Measurements from ENCODE around the gene SNRPA. TPM values are rescaled to one million over a fixed set of nuclear protein-coding genes. Genes with fewer than 3 reads are reported as not detected.

The SNRPA gene
- total and polyA plus RNA-seq, 2 of the 13 experiments (the other 11 are each of a cell fraction or from before 2014, with no cell fraction given), result 59.6 to 162 TPM

DNA sequence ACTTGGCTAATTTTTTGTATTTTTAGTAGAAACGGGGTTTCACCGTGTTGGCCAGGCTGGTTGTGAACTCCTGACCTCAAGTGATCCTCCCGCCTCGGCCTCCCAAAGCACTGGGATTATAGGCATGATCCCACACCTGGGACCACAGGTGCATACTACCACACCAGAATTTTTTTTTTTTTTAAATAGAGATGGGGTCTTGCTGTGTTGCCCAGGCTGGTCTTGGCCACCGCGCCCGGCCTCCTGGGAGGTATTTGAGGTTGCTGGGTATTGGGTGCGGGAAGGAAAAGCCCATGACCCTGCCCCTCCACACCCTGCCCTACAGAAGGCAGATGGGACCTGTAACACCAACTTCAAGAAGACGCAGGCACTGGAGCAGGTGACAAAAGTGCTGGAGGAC is 14.3 kb upstream of the SNRPA start:
- no peaks in the 10 kb centered on the region for H4K20me1 ChIP-seq (ENCODE audit: insufficient read depth, low read length)
- ChIA-PET CTCF (ENCODE audit: low intra/inter-chr PET ratio, low total read pairs) (no interaction called here), POLR2A (interaction anchor here (1.2 kb wide), 1 partner anchor 14 kb away, joined by 3 read pairs; the partner anchor contains the start of gene ACTMAP)
- no peaks in the 10 kb centered on the region for H3K27me3 ChIP-seq (ENCODE audit: control insufficient read depth in 1 of 2, insufficient read depth in 2 of 2, low read length in 2 of 2)
- TF ChIP-seq RBAK (CRISPR knock-in tag; IDR thresholded peaks at IDR 0.05), result no peak
- TF ChIP-seq SATB2 (CRISPR knock-in tag; IDR thresholded peaks at IDR 0.05), result no peak
- no peak for TF ChIP-seq REPIN1 (CRISPR knock-in tag; IDR thresholded peaks at IDR 0.05; ENCODE audit: borderline replicate concordance, low read depth)
- TF ChIP-seq ZNF564 (CRISPR knock-in tag; IDR thresholded peaks at IDR 0.05), result no peak
- TF ChIP-seq ZNF10 (CRISPR knock-in tag; IDR thresholded peaks at IDR 0.05; ENCODE audit: borderline replicate concordance, low read depth), result no peak
- ATAC-seq, result no peak
- no peak overlapping the region for H3K4me3 ChIP-seq (replicated peaks in 1 of 3; ENCODE audit: insufficient read depth in 1 of 3, low read depth in 2 of 3, low read length in 3 of 3)
- H3K4me1 ChIP-seq (ENCODE audit: insufficient read depth, low read length), result peaks cover 19% of the 10 kb centered on the region
- in situ Hi-C loops (cut with HindIII; ENCODE audit: extremely low pct_ligation_motif_present, low pct_unique_long_range_greater_than_20kb) (no loop called here), intact Hi-C loops (cut with micrococcal nuclease; ENCODE audit: unreplicated experiment) (no loop called here)
- 87% methylated on average over 9 of the region's 9 CpGs for WGBS (ENCODE audit: low lambda C conversion rate)
- no peak overlapping the region for H3K9ac ChIP-seq (ENCODE audit: insufficient read depth, low read depth, low read length)
- H3K79me2 ChIP-seq (ENCODE audit: insufficient read depth, low read length), result no peaks in the 10 kb centered on the region
- no peak overlapping the region for H2AFZ ChIP-seq (ENCODE audit: low read length)
- H3K9me3 ChIP-seq (ENCODE audit: low read length), result no peaks in the 10 kb centered on the region
- BruUV-seq (replicated peaks), result no TSS peak
- no peak for DNase-seq (ENCODE audit: low spot score)
- FAIRE-seq, result no peak
- no peak overlapping the region for H3K4me2 ChIP-seq (ENCODE audit: low read depth, low read length)
- H3K36me3 ChIP-seq (replicated peaks in 1 of 2; ENCODE audit: control insufficient read depth in 1 of 2, insufficient read depth in 2 of 2, low read length in 2 of 2), result peaks cover 23 to 65% of the 10 kb centered on the region in 2 experiments
- no peak overlapping the region for H3K27ac ChIP-seq (ENCODE audit: extremely low read length, insufficient read depth, low read length)

DNA sequence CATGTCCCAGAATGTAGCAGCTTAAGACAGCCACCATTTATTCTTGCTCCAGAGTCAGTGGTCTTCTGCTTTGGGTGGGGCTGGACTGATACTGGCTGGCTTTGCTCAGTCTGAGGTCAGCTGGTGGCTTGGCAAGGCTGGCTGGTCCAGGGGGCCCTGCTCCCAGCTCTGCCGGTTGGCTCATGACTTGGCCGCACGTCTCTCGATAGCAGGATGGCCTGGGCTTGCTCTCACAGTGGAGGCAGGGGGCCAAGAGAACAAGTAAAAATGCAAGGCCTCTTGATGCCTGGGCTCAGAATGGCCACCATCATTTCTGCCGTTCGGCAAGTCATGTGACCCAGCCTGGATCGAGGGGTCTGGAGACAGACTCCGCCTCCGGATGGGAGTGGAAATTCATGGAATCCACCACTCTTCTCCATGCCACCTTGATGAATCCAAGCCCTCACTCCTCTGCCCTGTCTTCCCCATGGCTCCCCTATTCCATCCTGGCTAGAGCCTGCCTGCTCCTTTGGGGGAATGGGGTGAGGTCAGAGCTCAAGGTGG is 13.8 kb upstream of the SNRPA start:
- Histone ChIP-seq H3K79me2 (ENCODE audit: insufficient read depth, low read length) (no peaks in the 10 kb centered on the region), H3K36me3 (replicated peaks in 1 of 2; ENCODE audit: control insufficient read depth in 1 of 2, insufficient read depth in 2 of 2, low read length in 2 of 2) (peaks cover 23 to 62% of the 10 kb centered on the region in 2 experiments), H3K27ac (ENCODE audit: extremely low read length, insufficient read depth, low read length) (no peak overlapping the region), H4K20me1 (ENCODE audit: insufficient read depth, low read length) (no peaks in the 10 kb centered on the region), H2AFZ (ENCODE audit: low read length) (no peak overlapping the region), H3K9ac (ENCODE audit: insufficient read depth, low read depth, low read length) (no peak overlapping the region), H3K4me2 (ENCODE audit: low read depth, low read length) (no peak overlapping the region), H3K4me1 (ENCODE audit: insufficient read depth, low read length) (peaks cover 19% of the 10 kb centered on the region), H3K27me3 (ENCODE audit: control insufficient read depth in 1 of 2, insufficient read depth in 2 of 2, low read length in 2 of 2) (no peaks in the 10 kb centered on the region), H3K4me3 (replicated peaks in 1 of 3; ENCODE audit: insufficient read depth in 1 of 3, low read depth in 2 of 3, low read length in 3 of 3) (no peak overlapping the region), H3K9me3 (ENCODE audit: low read length) (no peaks in the 10 kb centered on the region)
- 98% methylated on average over 9 of the region's 9 CpGs for WGBS (ENCODE audit: low lambda C conversion rate)
- ChIA-PET POLR2A (interaction anchor here (1.2 kb wide), 1 partner anchor 13 kb away, joined by 3 read pairs; the partner anchor contains the start of gene ACTMAP), CTCF (ENCODE audit: low intra/inter-chr PET ratio, low total read pairs) (no interaction called here)
- DNase-seq (ENCODE audit: low spot score) (no peak), ATAC-seq (no peak), FAIRE-seq (no peak)
- TF ChIP-seq TMF1 (CRISPR knock-in tag; IDR thresholded peaks at IDR 0.05; ENCODE audit: low read depth) (0 out of 2 replicates have a peak, but pooled peaks have one; percentile 34), CCDC6 (CRISPR knock-in tag; IDR thresholded peaks at IDR 0.05) (no peak)
- no TSS peak for BruUV-seq (replicated peaks)
- intact Hi-C loops (cut with micrococcal nuclease; ENCODE audit: unreplicated experiment) (no loop called here), in situ Hi-C loops (cut with HindIII; ENCODE audit: extremely low pct_ligation_motif_present, low pct_unique_long_range_greater_than_20kb) (no loop called here)

All from HepG2 (cell line).